HepG2 (cell line): ENCODE data around the gene OTUD1. TPM values are rescaled to one million over a fixed set of nuclear protein-coding genes. Genes with fewer than 3 reads are reported as not detected.

Experiments used
- ATF7 ChIP-seq, 2 experiments: fragments of 450-650 bp in 1 of 2; sonication (generic) in 1 of 2; formaldehyde crosslinking in 1 of 2; IDR thresholded peaks; 2 replicates each; pipeline versions ENCODE4 v1.4.0 to v1.6.1; 2016 to 2020; ENCODE audit warnings: antibody characterized with exemption in 1 of 2, mild to moderate bottlenecking in 1 of 2, missing genetic modification reagents in 1 of 2
- E2F2 ChIP-seq: sonication (generic); formaldehyde crosslinking; IDR thresholded peaks from 2 replicates; pipeline ENCODE4 v1.4.0; 2020; ENCODE audit warnings: missing genetic modification reagents, borderline replicate concordance
- EP300 ChIP-seq, 3 experiments: sonication (generic) in 1 of 3; formaldehyde crosslinking in 1 of 3; IDR thresholded peaks; 2 replicates each; pipeline versions ENCODE4 v1.5.1 to v1.6.1; 2011 to 2020; ENCODE audit warnings: low read depth in 2 of 3, low read length in 2 of 3, borderline replicate concordance in 1 of 3, improper control_type of control experiment in 1 of 3, mild to moderate bottlenecking in 1 of 3, missing genetic modification reagents in 1 of 3, moderate library complexity in 1 of 3
- FOXM1 ChIP-seq: sonication (generic); formaldehyde crosslinking; IDR thresholded peaks from 2 replicates; pipeline ENCODE4 v1.5.0; 2020; ENCODE audit warnings: missing genetic modification reagents
- GABPB1 ChIP-seq: IDR thresholded peaks from 2 replicates; pipeline ENCODE4 v1.6.1; 2016; ENCODE audit warnings: mild to moderate bottlenecking, missing genetic modification reagents, moderate library complexity, missing compliant biosample characterization
- HMGA1 ChIP-seq: sonication (generic); formaldehyde crosslinking; conservative IDR thresholded peaks from 2 replicates; pipeline ENCODE4 v1.4.0; 2020; ENCODE audit warnings: missing genetic modification reagents
- KLF11 ChIP-seq: IDR thresholded peaks from 2 replicates; pipeline ENCODE4 v1.6.1; 2016; ENCODE audit warnings: missing compliant biosample characterization
- LRRFIP1 ChIP-seq: sonication (generic); formaldehyde crosslinking; conservative IDR thresholded peaks from 2 replicates; pipeline ENCODE4 v1.4.0; 2020; ENCODE audit warnings: missing genetic modification reagents
- MAFG ChIP-seq: sonication (generic); formaldehyde crosslinking; IDR thresholded peaks from 2 replicates; pipeline ENCODE4 v1.5.1; 2020; ENCODE audit warnings: mild to moderate bottlenecking, missing genetic modification reagents
- MTF2 ChIP-seq: sonication (generic); formaldehyde crosslinking; IDR thresholded peaks from 2 replicates; pipeline ENCODE4 v1.5.0; 2020; ENCODE audit warnings: missing genetic modification reagents, borderline replicate concordance
- RFXANK ChIP-seq: IDR thresholded peaks from 2 replicates; pipeline ENCODE4 v1.6.1; 2016
- RXRB ChIP-seq: IDR thresholded peaks from 2 replicates; pipeline ENCODE4 v1.6.1; 2016; ENCODE audit warnings: borderline replicate concordance, missing genetic modification reagents, missing compliant biosample characterization
- TRIM24 ChIP-seq: sonication (generic); formaldehyde crosslinking; IDR thresholded peaks from 2 replicates; pipeline ENCODE4 v1.8.0; 2022; ENCODE audit warnings: mild to moderate bottlenecking, missing genetic modification reagents
- ZFAT ChIP-seq: sonication (generic); formaldehyde crosslinking; conservative IDR thresholded peaks from 2 replicates; pipeline ENCODE4 v1.8.1; 2023; ENCODE audit warnings: missing genetic modification reagents, inconsistent platforms
- ZKSCAN1 ChIP-seq: fragments of 150-350 bp; IDR thresholded peaks from 2 replicates; pipeline ENCODE4 v1.6.1; 2014; ENCODE audit warnings: low read length
- ZNF12 ChIP-seq: sonication (generic); formaldehyde crosslinking; IDR thresholded peaks from 2 replicates; pipeline ENCODE4 v1.5.0; 2020; ENCODE audit warnings: missing genetic modification reagents
- ZNF292 ChIP-seq: sonication (generic); formaldehyde crosslinking; IDR thresholded peaks from 2 replicates; pipeline ENCODE4 v1.8.1; 2022; ENCODE audit warnings: mild to moderate bottlenecking, low read depth, missing genetic modification reagents, borderline replicate concordance
- ZNF362 ChIP-seq: sonication (generic); formaldehyde crosslinking; IDR thresholded peaks from 2 replicates; pipeline ENCODE4 v1.4.0; 2020; ENCODE audit warnings: missing genetic modification reagents, mild to moderate bottlenecking, borderline replicate concordance
- ZNF678 ChIP-seq: sonication (generic); formaldehyde crosslinking; IDR thresholded peaks from 2 replicates; pipeline ENCODE4 v1.4.0; 2020; ENCODE audit warnings: mild to moderate bottlenecking, missing genetic modification reagents
- ZNF710 ChIP-seq: sonication (generic); formaldehyde crosslinking; IDR thresholded peaks from 2 replicates; pipeline ENCODE4 v1.5.0; 2020; ENCODE audit warnings: mild to moderate bottlenecking, missing genetic modification reagents, borderline replicate concordance
- ZNF782 ChIP-seq: sonication (generic); formaldehyde crosslinking; IDR thresholded peaks from 2 replicates; pipeline ENCODE4 v1.4.0; 2020; ENCODE audit warnings: missing genetic modification reagents, mild to moderate bottlenecking, borderline replicate concordance
- polyA plus RNA-seq, 8 experiments: library from polyadenylated mRNA; depleted of rRNA in 3 of 8; stranded (reverse) in 7 of 8; unstranded in 1 of 8; fragments of >200 nt; fragmentation: Illumina TruSeq in 4 of 8; extraction: Trizol in 4 of 8; gene quantifications; 2 replicates each; pipeline versions ENCODE4 v1.2.1 to v1.2.3, GENCODE V29; 2011 to 2016; ENCODE audit warnings: low read depth in 4 of 8, missing spikeins in 1 of 8, mixed read lengths in 1 of 8; ENCODE audit not compliant: insufficient read depth in 1 of 8
- total RNA-seq, 5 experiments: library from RNA; depleted of rRNA; stranded (reverse); fragments of >200 nt; fragmentation: Illumina TruSeq; extraction: Trizol; gene quantifications; 2 replicates each; pipeline ENCODE4 v1.2.3, GENCODE V29; 2016; ENCODE audit warnings: low read depth in 1 of 5

Gene OTUD1
- total and polyA plus RNA-seq, 2 of the 13 experiments (the other 11 are each of a cell fraction or from before 2014, with no cell fraction given): 1.2 to 1.4 TPM

- TF ChIP-seq ZNF782 (no peak), TRIM24 (CRISPR knock-in tag) (no peak), ZNF678 (CRISPR knock-in tag) (no peak), HMGA1 (CRISPR knock-in tag) (no peak), E2F2 (CRISPR knock-in tag) (no peak), RFXANK (no peak), RXRB (CRISPR knock-in tag) (no peak), ZKSCAN1 (no peak), ZNF710 (CRISPR knock-in tag) (0 out of 2 replicates have a peak, but pooled peaks have one; percentile 14), ZNF292 (CRISPR knock-in tag) (no peak), KLF11 (CRISPR knock-in tag) (no peak), ZNF12 (no peak), MTF2 (no peak), LRRFIP1 (CRISPR knock-in tag) (no peak), ZNF362 (CRISPR knock-in tag) (no peak), ZFAT (CRISPR knock-in tag) (no peak), ATF7 (IDR thresholded peaks at IDR 0.05) (no peak), ATF7 (CRISPR knock-in tag; IDR thresholded peaks at IDR 0.05) (no peak), EP300 (IDR thresholded peaks at IDR 0.05; ENCODE audit: low read depth in 2 of 2, low read length in 2 of 2) (0 out of 4 replicates have a peak, but pooled peaks of 1 of the 2 experiments have one; percentile 7), EP300 (CRISPR knock-in tag; IDR thresholded peaks at IDR 0.05; ENCODE audit: borderline replicate concordance) (no peak), GABPB1 (CRISPR knock-in tag) (peak; percentile 55; the same call in 1 of the 2 replicates), MAFG (CRISPR knock-in tag) (no peak), FOXM1 (CRISPR knock-in tag) (no peak)
Observed at GRCh38 chr10:23438547-23439451, at the start of gene OTUD1 (continued).
